Kidney (tissue), 14 donors: ENCODE results near the gene LATS2. TPM values are rescaled to one million over a fixed set of nuclear protein-coding genes. Genes with fewer than 3 reads are reported as not detected.

Source experiments
- DNase-seq, 5 donors: peaks; one replicate each; pipeline ENCODE4 v3.0.0-alpha.2; 2013 to 2020
- FAIRE-seq: peaks from 2 replicates; lab custom pipeline; 2012; peaks lifted over from hg19 to GRCh38; lab: Jason Lieb, UNC
- H3K27ac ChIP-seq, 2 donors: one replicate each; pipeline ENCODE4 v1.7.0; 2013; ENCODE audit warnings: low read depth in 2 of 2, low read length in 2 of 2, inconsistent platforms in 1 of 2
- H3K27me3 ChIP-seq: one replicate; pipeline ENCODE4 v1.7.1; 2013; ENCODE audit warnings: low read length, inconsistent platforms; ENCODE audit not compliant: control insufficient read depth, insufficient read depth
- H3K36me3 ChIP-seq, 3 donors: one replicate each; pipeline versions ENCODE4 v1.7.0 to v1.7.1; 2013; ENCODE audit warnings: low read length in 3 of 3, control low read depth in 1 of 3, inconsistent platforms in 1 of 3; ENCODE audit not compliant: insufficient read depth in 3 of 3, control insufficient read depth in 2 of 3
- H3K4me1 ChIP-seq, 3 donors: one replicate each; pipeline versions ENCODE4 v1.7.0 to v1.7.1; 2013; ENCODE audit warnings: low read length in 3 of 3, inconsistent platforms in 1 of 3, low read depth in 1 of 3; ENCODE audit not compliant: control insufficient read depth in 2 of 3, insufficient read depth in 2 of 3
- H3K4me3 ChIP-seq, 3 donors: one replicate each; pipeline versions ENCODE4 v1.7.0 to v1.8.1; 2013; ENCODE audit warnings: low read length in 3 of 3, control low read depth in 1 of 3, inconsistent platforms in 1 of 3
- H3K9ac ChIP-seq, 3 donors: one replicate each; pipeline versions ENCODE4 v1.7.0 to v1.7.1; 2013; ENCODE audit warnings: low read length in 3 of 3, control low read depth in 1 of 3, inconsistent platforms in 1 of 3
- H3K9me3 ChIP-seq, 3 donors: one replicate each; pipeline versions ENCODE4 v1.7.0 to v1.7.1; 2013; ENCODE audit warnings: low read length in 3 of 3, control low read depth in 1 of 3, inconsistent platforms in 1 of 3; ENCODE audit not compliant: control insufficient read depth in 2 of 3, insufficient read depth in 1 of 3
- CTCF ChIP-seq: IDR thresholded peaks from 3 replicates; pipeline ENCODE4 v1.5.1; 2012; ENCODE audit warnings: mild to moderate bottlenecking, moderate library complexity, borderline replicate concordance; ENCODE audit not compliant: insufficient read depth; ENCODE audit errors: extremely low read depth
- intact Hi-C: fragments of 100-400 bp; cut with DNase I; formaldehyde crosslinking; loops from one replicate; pipeline ENCODE4 v1.11.1; 2022
- polyA plus RNA-seq: library from polyadenylated mRNA; stranded (reverse); fragments of 350-450 nt; fragmentation: Illumina TruSeq; extraction: RNeasy Lipid Tissue Mini Kit (QIAGEN cat#74804); gene quantifications from one replicate; pipeline ENCODE4 v1.2.3, GENCODE V29; 2014; ENCODE audit warnings: low read depth, low replicate concordance; ENCODE audit not compliant: insufficient read depth
- total RNA-seq: library from RNA; stranded (reverse); fragmentation: NEBNext Ultra II Directional; extraction: Animal tissue kit (Norgen Biotek cat#: 25700); gene quantifications from one replicate; pipeline ENCODE4 v1.2.1, GENCODE V29; 2021
- donor health status: control.
- donor health status: control.
- donor health status: control.
- donor health status: control.
- donor health status: control.
- donor health status: DM: yes; HTN: yes; CAD: no.
- donor health status: Normal renal cell carcinoma (clear cell type).

Gene LATS2
- total and polyA plus RNA-seq, 2 donors from 2014 or later: 5.5 to 26.3 TPM

GRCh38 chr13:21000647-21001046 lies 60.7 kb downstream of the LATS2 start:
- peaks cover 0 to 16% (median 13%) of the 10 kb centered on the region in 3 donors for H3K4me1 ChIP-seq
- peaks cover 0 to 5% (median 0%) of the 10 kb centered on the region in 3 donors for H3K9me3 ChIP-seq
- TF ChIP-seq CTCF: no peak
- no peak overlapping the region for H3K4me3 ChIP-seq
- no peak for FAIRE-seq
- H3K36me3 ChIP-seq: peaks cover 0 to 7% (median 0%) of the 10 kb centered on the region in 3 donors
- H3K9ac ChIP-seq: no peak overlapping the region
- no peak for DNase-seq
- no peak overlapping the region for H3K27ac ChIP-seq
- intact Hi-C loops: no loop called here
- no peaks in the 10 kb centered on the region for H3K27me3 ChIP-seq

- peaks cover 0 to 7% (median 0%) of the 10 kb centered on the region in 3 donors for H3K36me3 ChIP-seq
- H3K9ac ChIP-seq: no peak overlapping the region
- H3K27ac ChIP-seq: no peak overlapping the region
- intact Hi-C loops: no loop called here
- no peak for FAIRE-seq
- peak in 2 of 5 donors; percentile 41 to 80 for DNase-seq
- H3K27me3 ChIP-seq: no peaks in the 10 kb centered on the region
- TF ChIP-seq CTCF: no peak
- H3K4me1 ChIP-seq: peaks cover 0 to 11% (median 7%) of the 10 kb centered on the region in 3 donors
- no peak overlapping the region for H3K4me3 ChIP-seq
- H3K9me3 ChIP-seq: peaks cover 0 to 5% (median 0%) of the 10 kb centered on the region in 3 donors
These were observed 62.6 kb downstream of the LATS2 start for GRCh38 chr13:20998649-20999415.

- DNase-seq: peak in 2 of 5 donors; percentile 27 to 66
- Histone ChIP-seq H3K36me3 (peaks cover 0 to 7% (median 0%) of the 10 kb centered on the region in 3 donors), H3K9ac (no peak overlapping the region), H3K27me3 (no peaks in the 10 kb centered on the region), H3K9me3 (peaks cover 0 to 5% (median 0%) of the 10 kb centered on the region in 3 donors), H3K4me3 (no peak overlapping the region), H3K27ac (peak overlapping the region; percentile 20 to 35), H3K4me1 (peaks cover 0 to 13% (median 11%) of the 10 kb centered on the region in 3 donors)
- no peak for TF ChIP-seq CTCF
- FAIRE-seq: no peak
- intact Hi-C loops: no loop called here
These were observed 63.9 kb downstream of the LATS2 start for GRCh38 chr13:20997301-20998161.
